SK-N-SH treated with all-trans-retinoic acid at 6 μM for 48 hours (cell line): ENCODE measurements around the gene OR6Y1.

ENCODE experiments used
- ARNTL ChIP-seq: fragments of 450-650 bp; formaldehyde crosslinking; IDR thresholded peaks from 2 replicates; pipeline ENCODE4 v1.5.0; 2020; ENCODE audit warnings: low read depth, mild to moderate bottlenecking, moderate library complexity, borderline replicate concordance
- CREB5 ChIP-seq: fragments of 250-450 bp; sonication (Bioruptor Pico); IDR thresholded peaks from 2 replicates; pipeline ENCODE4 v1.5.1; 2020; ENCODE audit warnings: low read depth, mild to moderate bottlenecking, moderate library complexity
- GLIS3 ChIP-seq: fragments of 250-450 bp; sonication (Bioruptor Pico); IDR thresholded peaks from 2 replicates; pipeline ENCODE4 v1.5.0; 2020; ENCODE audit warnings: mild to moderate bottlenecking, moderate library complexity
- OSR1 ChIP-seq: fragments of 250-450 bp; sonication (Bioruptor Pico); IDR thresholded peaks from 2 replicates; pipeline ENCODE4 v1.8.0; 2022; ENCODE audit warnings: moderate library complexity, mild to moderate bottlenecking, inconsistent platforms
- PATZ1 ChIP-seq: fragments of 250-450 bp; sonication (Bioruptor Pico); IDR thresholded peaks from 2 replicates; pipeline ENCODE4 v1.8.0; 2020; ENCODE audit warnings: mild to moderate bottlenecking, moderate library complexity, borderline replicate concordance
- POU6F1 ChIP-seq: fragments of 250-450 bp; sonication (Bioruptor Pico); IDR thresholded peaks from 2 replicates; pipeline ENCODE4 v1.8.0; 2021; ENCODE audit warnings: low read depth, mild to moderate bottlenecking, moderate library complexity, borderline replicate concordance
- SNAI2 ChIP-seq: fragments of 250-450 bp; sonication (Bioruptor Pico); IDR thresholded peaks from 2 replicates; pipeline ENCODE4 v1.5.0; 2020; ENCODE audit warnings: mild to moderate bottlenecking, moderate library complexity
- TCF4 ChIP-seq: fragments of 250-450 bp; sonication (Bioruptor Pico); IDR thresholded peaks from 2 replicates; pipeline ENCODE4 v1.8.0; 2021; ENCODE audit warnings: mild to moderate bottlenecking, moderate library complexity, borderline replicate concordance

DNA sequence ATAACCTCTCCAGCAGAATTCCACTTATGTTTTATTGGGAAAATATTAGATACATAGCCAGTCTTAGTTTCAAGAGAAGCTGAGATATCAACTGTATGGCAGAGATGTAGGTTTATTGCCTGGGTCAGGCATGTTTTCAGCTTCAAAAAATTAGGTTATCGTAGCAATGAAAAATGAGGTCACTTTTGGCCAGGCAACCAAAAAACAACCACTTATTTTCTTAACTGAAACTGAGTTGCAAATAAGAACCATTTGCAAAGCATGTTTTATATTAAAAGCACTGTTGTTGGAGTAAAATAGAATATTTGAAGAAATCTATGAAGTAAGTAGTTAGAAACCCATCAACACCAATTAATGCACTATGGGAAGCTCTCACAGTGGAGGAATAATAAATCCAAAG lies 5.5 kb upstream of the OR6Y1 start:
- TF ChIP-seq GLIS3 (CRISPR knock-in tag), result no peak
- TF ChIP-seq PATZ1, result no peak
- TF ChIP-seq POU6F1 (CRISPR knock-in tag), result no peak
- no peak for TF ChIP-seq OSR1 (CRISPR knock-in tag)
- no peak for TF ChIP-seq SNAI2 (CRISPR knock-in tag)
- no peak for TF ChIP-seq TCF4 (CRISPR knock-in tag)
- TF ChIP-seq CREB5, result no peak
- TF ChIP-seq ARNTL (CRISPR knock-in tag), result no peak
